GM20000 (cell line): ENCODE results near the gene ZNF821.

Experiments
- DNase-seq: peaks from one replicate; pipeline ENCODE4 v3.0.0; 2012; ENCODE audit warnings: low spot score
- TF ChIP-seq, protein P1 (sequence below): IDR thresholded peaks from 2 replicates; pipeline ENCODE4 v1.5.1; 2012; ENCODE audit warnings: mild to moderate bottlenecking, control low read depth; ENCODE audit errors: extremely low read depth, missing control alignments

Gene ZNF821

GRCh38 chr16:71859762-71860521, 24.0 kb downstream of the ZNF821 start:
- DNase-seq = no peak
- TF ChIP-seq, protein P1, sequence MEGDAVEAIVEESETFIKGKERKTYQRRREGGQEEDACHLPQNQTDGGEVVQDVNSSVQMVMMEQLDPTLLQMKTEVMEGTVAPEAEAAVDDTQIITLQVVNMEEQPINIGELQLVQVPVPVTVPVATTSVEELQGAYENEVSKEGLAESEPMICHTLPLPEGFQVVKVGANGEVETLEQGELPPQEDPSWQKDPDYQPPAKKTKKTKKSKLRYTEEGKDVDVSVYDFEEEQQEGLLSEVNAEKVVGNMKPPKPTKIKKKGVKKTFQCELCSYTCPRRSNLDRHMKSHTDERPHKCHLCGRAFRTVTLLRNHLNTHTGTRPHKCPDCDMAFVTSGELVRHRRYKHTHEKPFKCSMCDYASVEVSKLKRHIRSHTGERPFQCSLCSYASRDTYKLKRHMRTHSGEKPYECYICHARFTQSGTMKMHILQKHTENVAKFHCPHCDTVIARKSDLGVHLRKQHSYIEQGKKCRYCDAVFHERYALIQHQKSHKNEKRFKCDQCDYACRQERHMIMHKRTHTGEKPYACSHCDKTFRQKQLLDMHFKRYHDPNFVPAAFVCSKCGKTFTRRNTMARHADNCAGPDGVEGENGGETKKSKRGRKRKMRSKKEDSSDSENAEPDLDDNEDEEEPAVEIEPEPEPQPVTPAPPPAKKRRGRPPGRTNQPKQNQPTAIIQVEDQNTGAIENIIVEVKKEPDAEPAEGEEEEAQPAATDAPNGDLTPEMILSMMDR = no peak

GRCh38 chr16:71855937-71856662, 27.9 kb downstream of the ZNF821 start:
- TF ChIP-seq, protein P1 = no peak
- DNase-seq = no peak

- TF ChIP-seq, protein P1 = no peak
- DNase-seq = no peak
Observed at GRCh38 chr16:71854369-71854948, 29.5 kb downstream of the ZNF821 start.

DNA sequence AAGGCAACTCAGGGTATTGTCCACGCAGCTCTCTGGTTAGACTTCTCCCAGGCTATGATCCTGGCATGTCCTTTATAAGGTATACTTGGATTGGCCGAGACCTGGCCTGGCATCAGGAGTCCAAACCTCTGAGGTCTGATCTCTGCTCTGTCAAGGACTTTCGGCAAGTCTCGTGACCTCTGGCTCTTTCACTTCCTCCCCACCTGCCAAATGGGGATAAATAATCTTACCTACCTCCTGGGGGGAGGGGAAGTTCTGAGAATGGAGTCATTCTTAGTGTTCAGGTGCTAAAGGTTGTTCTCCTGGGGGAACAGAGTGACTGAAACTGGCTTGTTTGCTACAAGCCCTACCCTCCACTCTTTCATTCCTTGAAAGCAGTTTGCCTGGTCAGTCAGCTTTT, 30.6 kb downstream of the ZNF821 start:
- TF ChIP-seq, protein P1 = no peak
- peak; percentile 65 for DNase-seq

DNA sequence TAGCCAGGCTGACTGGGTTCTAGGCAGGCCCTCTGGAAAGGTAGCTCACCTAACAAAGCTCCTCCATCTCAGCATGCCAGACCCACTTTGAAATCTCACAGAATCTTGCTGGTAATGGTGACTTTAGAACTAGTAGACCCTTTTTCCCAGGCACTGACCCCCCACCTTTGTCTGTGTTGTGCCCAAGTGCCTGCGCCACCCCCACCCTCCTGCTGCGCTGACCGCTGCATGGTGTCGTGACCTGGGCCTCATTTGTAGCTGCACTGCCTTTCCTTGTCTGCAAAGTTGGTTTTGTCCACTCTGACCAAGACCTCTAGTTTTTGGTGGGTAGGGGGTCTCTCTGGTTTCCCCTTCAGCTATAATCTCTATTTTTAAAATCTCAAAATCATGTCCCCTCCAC, 31.4 kb downstream of the ZNF821 start:
- DNase-seq = no peak
- TF ChIP-seq, protein P1 = no peak

- TF ChIP-seq, protein P1 = no peak
- DNase-seq = no peak
Observed at GRCh38 chr16:71852158-71852557, 31.8 kb downstream of the ZNF821 start.

GRCh38 chr16:71851746-71852145, 32.2 kb downstream of the ZNF821 start:
- TF ChIP-seq, protein P1 = no peak

More at GRCh38 chr16:71851746-71852145, 32.2 kb downstream of the ZNF821 start:
- DNase-seq = no peak
